H1 (cell line): ENCODE data around the gene TMEM221.

ENCODE experiments used
- BRCA1 ChIP-seq: IDR thresholded peaks from 2 replicates; pipeline ENCODE4 v1.6.1; 2012; ENCODE audit warnings: low read depth, low read length, improper control_type of control experiment
- EZH2 ChIP-seq: fragments of 200-600 bp; sonication (generic); IDR thresholded peaks from 2 replicates; pipeline ENCODE4 v1.7.1; 2012; ENCODE audit warnings: low read depth, mild to moderate bottlenecking, moderate library complexity, low read length, inconsistent platforms; ENCODE audit not compliant: severe bottlenecking
- JUND ChIP-seq: IDR thresholded peaks from 2 replicates; pipeline ENCODE4 v1.6.1; 2011; ENCODE audit warnings: mild to moderate bottlenecking, improper control_type of control experiment, low read length
- POLR2A ChIP-seq, 2 experiments: IDR thresholded peaks; 1 replicate in 1 of 2; 2 replicates in 1 of 2; pipeline ENCODE4 v1.6.1; 2011; ENCODE audit warnings: low read depth in 2 of 2, low read length in 2 of 2, mild to moderate bottlenecking in 2 of 2; ENCODE audit errors: control extremely low read depth in 1 of 2
- POLR2AphosphoS5 ChIP-seq: IDR thresholded peaks from 2 replicates; pipeline ENCODE4 v1.6.1; 2011; ENCODE audit warnings: low read depth, low read length
- RFX5 ChIP-seq: IDR thresholded peaks from 2 replicates; pipeline ENCODE4 v1.6.1; 2011; ENCODE audit warnings: low read depth, low read length, improper control_type of control experiment, borderline replicate concordance
- SP1 ChIP-seq: IDR thresholded peaks from 2 replicates; pipeline ENCODE4 v1.6.1; 2011; ENCODE audit warnings: low read depth, low read length
- SRF ChIP-seq: IDR thresholded peaks from 2 replicates; pipeline ENCODE4 v1.6.1; 2011; ENCODE audit warnings: mild to moderate bottlenecking, low read depth, low read length, moderate library complexity
- SUZ12 ChIP-seq: fragments of 200-600 bp; sonication (generic); IDR thresholded peaks from 2 replicates; pipeline ENCODE4 v1.6.1; 2012; ENCODE audit warnings: mild to moderate bottlenecking, inconsistent platforms, low read length, moderate library complexity, mixed read lengths
- TEAD4 ChIP-seq: IDR thresholded peaks from 2 replicates; pipeline ENCODE4 v1.6.1; 2012; ENCODE audit warnings: low read depth, low read length, inconsistent platforms, mixed read lengths
- TF ChIP-seq, protein P1 (sequence below), 3 experiments: IDR thresholded peaks; 1 replicate in 2 of 3; 2 replicates in 1 of 3; pipeline versions ENCODE4 v1.5.1 to v1.6.1; 2011; ENCODE audit warnings: low read length in 3 of 3, mild to moderate bottlenecking in 3 of 3, inconsistent platforms in 2 of 3, low read depth in 1 of 3, moderate library complexity in 1 of 3; ENCODE audit not compliant: insufficient read depth in 1 of 3; ENCODE audit errors: control extremely low read depth in 1 of 3
- TF ChIP-seq, protein P2 (sequence below): IDR thresholded peaks from 2 replicates; pipeline ENCODE4 v1.6.1; 2011; ENCODE audit warnings: low read depth, mild to moderate bottlenecking, low read length; ENCODE audit not compliant: insufficient read depth
- TF ChIP-seq, protein P3 (sequence below): IDR thresholded peaks from 2 replicates; pipeline ENCODE4 v1.6.1; 2012; ENCODE audit warnings: inconsistent platforms

DNA sequence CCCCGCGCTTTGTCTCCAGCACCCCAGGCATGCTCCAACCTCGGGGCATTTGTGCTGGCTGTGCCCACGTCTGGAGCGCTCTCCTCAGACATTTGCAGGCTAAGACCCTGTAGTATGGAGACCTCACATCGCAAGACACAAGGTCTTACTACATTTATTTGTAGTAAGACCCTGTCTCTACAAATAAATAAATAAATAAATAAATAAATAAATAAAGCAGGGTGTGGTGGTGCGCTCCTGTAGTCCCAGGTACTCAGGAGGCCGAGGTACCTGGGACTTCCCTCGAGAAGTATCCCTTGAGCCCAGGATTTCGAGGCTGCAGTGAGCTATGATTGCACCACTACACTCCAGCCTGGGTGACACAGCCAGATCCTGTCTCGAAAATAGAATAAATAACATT, 7.7 kb upstream of the TMEM221 start:
- TF ChIP-seq POLR2AphosphoS5 (no peak), EZH2 (no peak), POLR2A (IDR thresholded peaks at IDR 0.05; ENCODE audit: control extremely low read depth in 1 of 2, low read depth in 2 of 2, low read length in 2 of 2) (no peak), SRF (no peak), BRCA1 (no peak), TEAD4 (no peak), SUZ12 (no peak), JUND (no peak), SP1 (no peak), RFX5 (no peak)
- TF ChIP-seq, protein P1, sequence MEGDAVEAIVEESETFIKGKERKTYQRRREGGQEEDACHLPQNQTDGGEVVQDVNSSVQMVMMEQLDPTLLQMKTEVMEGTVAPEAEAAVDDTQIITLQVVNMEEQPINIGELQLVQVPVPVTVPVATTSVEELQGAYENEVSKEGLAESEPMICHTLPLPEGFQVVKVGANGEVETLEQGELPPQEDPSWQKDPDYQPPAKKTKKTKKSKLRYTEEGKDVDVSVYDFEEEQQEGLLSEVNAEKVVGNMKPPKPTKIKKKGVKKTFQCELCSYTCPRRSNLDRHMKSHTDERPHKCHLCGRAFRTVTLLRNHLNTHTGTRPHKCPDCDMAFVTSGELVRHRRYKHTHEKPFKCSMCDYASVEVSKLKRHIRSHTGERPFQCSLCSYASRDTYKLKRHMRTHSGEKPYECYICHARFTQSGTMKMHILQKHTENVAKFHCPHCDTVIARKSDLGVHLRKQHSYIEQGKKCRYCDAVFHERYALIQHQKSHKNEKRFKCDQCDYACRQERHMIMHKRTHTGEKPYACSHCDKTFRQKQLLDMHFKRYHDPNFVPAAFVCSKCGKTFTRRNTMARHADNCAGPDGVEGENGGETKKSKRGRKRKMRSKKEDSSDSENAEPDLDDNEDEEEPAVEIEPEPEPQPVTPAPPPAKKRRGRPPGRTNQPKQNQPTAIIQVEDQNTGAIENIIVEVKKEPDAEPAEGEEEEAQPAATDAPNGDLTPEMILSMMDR (IDR thresholded peaks at IDR 0.05; ENCODE audit: control extremely low read depth in 1 of 3, insufficient read depth in 1 of 3, low read depth in 1 of 3, low read length in 3 of 3) = no peak
- TF ChIP-seq, protein P2, sequence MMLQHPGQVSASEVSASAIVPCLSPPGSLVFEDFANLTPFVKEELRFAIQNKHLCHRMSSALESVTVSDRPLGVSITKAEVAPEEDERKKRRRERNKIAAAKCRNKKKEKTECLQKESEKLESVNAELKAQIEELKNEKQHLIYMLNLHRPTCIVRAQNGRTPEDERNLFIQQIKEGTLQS = no peak
- TF ChIP-seq, protein P3, sequence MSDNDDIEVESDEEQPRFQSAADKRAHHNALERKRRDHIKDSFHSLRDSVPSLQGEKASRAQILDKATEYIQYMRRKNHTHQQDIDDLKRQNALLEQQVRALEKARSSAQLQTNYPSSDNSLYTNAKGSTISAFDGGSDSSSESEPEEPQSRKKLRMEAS = no peak
